Measurements from ENCODE around the gene PPFIA2.

The PPFIA2 gene

GRCh38 chr12:81542065-81543010, 216.8 kb downstream of the PPFIA2 start:
- no peak for DNase-seq

- peak; percentile 61 for DNase-seq
Measured at GRCh38 chr12:81541121-81541520, 218.0 kb downstream of the PPFIA2 start.

GRCh38 chr12:81539279-81539678, 219.9 kb downstream of the PPFIA2 start:
- DNase-seq = no peak

- DNase-seq = no peak
Measured at GRCh38 chr12:81533054-81533453, 226.1 kb downstream of the PPFIA2 start.

- no peak for DNase-seq
Measured at GRCh38 chr12:81530352-81530751, 228.8 kb downstream of the PPFIA2 start.

- no peak for DNase-seq
Measured at GRCh38 chr12:81520064-81520945, 238.8 kb downstream of the PPFIA2 start.

GRCh38 chr12:81518638-81519037, 240.5 kb downstream of the PPFIA2 start:
- no peak for DNase-seq

GRCh38 chr12:81517296-81517695, 241.9 kb downstream of the PPFIA2 start:
- DNase-seq = no peak

- DNase-seq = no peak
Measured at GRCh38 chr12:81502912-81503695, 256.0 kb downstream of the PPFIA2 start.

GRCh38 chr12:81500788-81501187, 258.4 kb downstream of the PPFIA2 start:
- DNase-seq = no peak

- DNase-seq = no peak
Measured at GRCh38 chr12:81499809-81500208, 259.3 kb downstream of the PPFIA2 start.

GRCh38 chr12:81492131-81492720, 266.9 kb downstream of the PPFIA2 start:
- no peak for DNase-seq

GRCh38 chr12:81472934-81473333, 286.2 kb downstream of the PPFIA2 start:
- no peak for DNase-seq

GRCh38 chr12:81470923-81471322, 288.2 kb downstream of the PPFIA2 start:
- no peak for DNase-seq

GRCh38 chr12:81468206-81468605, 290.9 kb downstream of the PPFIA2 start:
- no peak for DNase-seq

GRCh38 chr12:81465876-81466275, 293.3 kb downstream of the PPFIA2 start:
- DNase-seq = no peak

- DNase-seq = no peak
Measured at GRCh38 chr12:81465191-81465590, 294.0 kb downstream of the PPFIA2 start.

- no peak for DNase-seq
Measured at GRCh38 chr12:81461163-81461562, 298.0 kb downstream of the PPFIA2 start.

GRCh38 chr12:81450920-81451739, 308.0 kb downstream of the PPFIA2 start:
- DNase-seq = peak; percentile 46

- DNase-seq = no peak
Measured at GRCh38 chr12:81441629-81442028, 317.5 kb downstream of the PPFIA2 start.

- DNase-seq = no peak
Measured at GRCh38 chr12:81440001-81440400, 319.1 kb downstream of the PPFIA2 start.

GRCh38 chr12:81439344-81439743, 319.8 kb downstream of the PPFIA2 start:
- DNase-seq = no peak

Data from NCI-H526 treated with DMSO at 0.1 percent for 48 hours (cell line).